Lung (tissue), 12 donors: ENCODE data around the gene PEPD. TPM values are rescaled to one million over a fixed set of nuclear protein-coding genes. Genes with fewer than 3 reads are reported as not detected.

ENCODE experiments used
- ATAC-seq: fragments of 200-7000 bp; cut with Tn5 transposase; one replicate; pipeline ENCODE4 v1.9.1; 2020; ENCODE audit warnings: moderate number of reproducible peaks; ENCODE audit not compliant: insufficient read depth, low FRiP score
- DNase-seq, 3 donors: peaks; one replicate each; pipeline ENCODE4 v3.0.0-alpha.2; 2013 to 2017
- H3K27ac ChIP-seq, 2 donors: one replicate each; pipeline ENCODE4 v1.5.1; 2013; ENCODE audit warnings: mild to moderate bottlenecking in 2 of 2, moderate library complexity in 2 of 2, control low read depth in 1 of 2, inconsistent platforms in 1 of 2, low read depth in 1 of 2, low read length in 1 of 2
- H3K27me3 ChIP-seq, 3 donors: one replicate each; pipeline ENCODE4 v1.5.1; 2013; ENCODE audit warnings: low read length in 2 of 3; ENCODE audit not compliant: control insufficient read depth in 3 of 3, insufficient read depth in 3 of 3
- H3K36me3 ChIP-seq, 4 donors: one replicate each; pipeline ENCODE4 v1.5.1; 2013; ENCODE audit warnings: low read length in 4 of 4, mild to moderate bottlenecking in 1 of 4, moderate library complexity in 1 of 4; ENCODE audit not compliant: control insufficient read depth in 4 of 4, insufficient read depth in 4 of 4
- H3K4me1 ChIP-seq, 5 donors: one replicate each; pipeline ENCODE4 v1.5.1; 2013; ENCODE audit warnings: low read length in 5 of 5, mild to moderate bottlenecking in 2 of 5, moderate library complexity in 1 of 5; ENCODE audit not compliant: control insufficient read depth in 5 of 5, insufficient read depth in 5 of 5
- H3K4me3 ChIP-seq: one replicate; pipeline ENCODE4 v1.5.1; 2013; ENCODE audit warnings: mild to moderate bottlenecking, control low read depth, moderate library complexity
- H3K9ac ChIP-seq, 2 donors: one replicate each; pipeline ENCODE4 v1.5.1; 2013; ENCODE audit warnings: low read length in 2 of 2, control low read depth in 1 of 2; ENCODE audit not compliant: insufficient read depth in 1 of 2
- H3K9me3 ChIP-seq, 4 donors: one replicate each; pipeline ENCODE4 v1.5.1; 2013; ENCODE audit warnings: low read length in 3 of 4, mild to moderate bottlenecking in 1 of 4, moderate library complexity in 1 of 4; ENCODE audit not compliant: control insufficient read depth in 4 of 4, insufficient read depth in 3 of 4
- CTCF ChIP-seq: IDR thresholded peaks from 2 replicates; pipeline ENCODE4 v1.5.1; 2012; ENCODE audit warnings: mild to moderate bottlenecking; ENCODE audit errors: control extremely low read depth, extremely low read depth
- WGBS, 2 donors: extraction: QIAGEN DNeasy Blood & Tissue Kit; methylation state at CpG; one replicate each; pipeline ENCODE4 v1.1.7; 2013; 5-methylcytosine and 5-hydroxymethylcytosine counted together
- polyA plus RNA-seq, 2 donors: library from polyadenylated mRNA; stranded (reverse); fragments of 200-250 nt; gene quantifications; one replicate each; pipeline ENCODE4 v1.2.1, GENCODE V29; 2013
- total RNA-seq, 2 donors: library from RNA; depleted of rRNA in 1 of 2; stranded (reverse); fragments of >200 nt in 1 of 2; gene quantifications; one replicate each; pipeline ENCODE4 v1.2.1, GENCODE V29; 2014 to 2021
- donor health status: control.
- donor health status: control.
- donor health status: Bipolar disorder and iron deficiency.
- donor health status: healthy.
- donor health status: DM: yes; HTN: yes; CAD: no.

The PEPD gene
- total and polyA plus RNA-seq, 4 donors = 29.6 to 88.2 (median 73.4) TPM

- H3K36me3 ChIP-seq = no peaks in the 10 kb centered on the region
- 92 to 94% methylated on average over 14 of the region's 14 CpGs for WGBS, 2 donors
- no peaks in the 10 kb centered on the region for H3K9me3 ChIP-seq
- H3K4me3 ChIP-seq = no peak overlapping the region
- no peak for TF ChIP-seq CTCF
- H3K27me3 ChIP-seq = no peaks in the 10 kb centered on the region
- H3K27ac ChIP-seq = no peak overlapping the region
- no peak overlapping the region for H3K9ac ChIP-seq
- H3K4me1 ChIP-seq = peaks cover 0 to 2% (median 0%) of the 10 kb centered on the region in 5 donors
- DNase-seq (no peak), ATAC-seq (no peak)
Measured at GRCh38 chr19:33417751-33418150, 103.8 kb downstream of the PEPD start.

GRCh38 chr19:33416307-33417215, 105.0 kb downstream of the PEPD start:
- peak; percentile 9 for TF ChIP-seq CTCF
- 46 to 49% methylated on average over 27 of the region's 27 CpGs for WGBS, 2 donors
- Histone ChIP-seq H3K9me3 (no peaks in the 10 kb centered on the region), H3K36me3 (peaks cover 0 to 3% (median 0%) of the 10 kb centered on the region in 4 donors), H3K27ac (no peak overlapping the region), H3K9ac (no peak overlapping the region), H3K4me3 (no peak overlapping the region), H3K4me1 (peaks cover 0 to 2% (median 0%) of the 10 kb centered on the region in 5 donors), H3K27me3 (no peaks in the 10 kb centered on the region)
- DNase-seq = peak in 1 of 3 donors; percentile 60
- no peak for ATAC-seq

GRCh38 chr19:33414667-33415605, 106.7 kb downstream of the PEPD start:
- ATAC-seq (no peak), DNase-seq (no peak)
- no peak for TF ChIP-seq CTCF

More at GRCh38 chr19:33414667-33415605, 106.7 kb downstream of the PEPD start:
- no peak overlapping the region for H3K4me3 ChIP-seq
- no peaks in the 10 kb centered on the region for H3K27me3 ChIP-seq
- no peak overlapping the region for H3K27ac ChIP-seq
- H3K9ac ChIP-seq = no peak overlapping the region
- 90 to 92% methylated on average over 32 of the region's 32 CpGs for WGBS, 2 donors
- peaks cover 0 to 14% (median 0%) of the 10 kb centered on the region in 4 donors for H3K36me3 ChIP-seq
- no peaks in the 10 kb centered on the region for H3K9me3 ChIP-seq
- peaks cover 0 to 2% (median 0%) of the 10 kb centered on the region in 5 donors for H3K4me1 ChIP-seq
